COR-L47 (cell line): ENCODE measurements around the gene CRACR2B.
A peak's percentile ranks its signal among the peaks of the same experiment; 100 is the strongest.

Experiments used
- DNase-seq: peaks from one replicate; lab custom pipeline; 2025; lab: John Stamatoyannopoulos, UW

CRACR2B gene

DNA sequence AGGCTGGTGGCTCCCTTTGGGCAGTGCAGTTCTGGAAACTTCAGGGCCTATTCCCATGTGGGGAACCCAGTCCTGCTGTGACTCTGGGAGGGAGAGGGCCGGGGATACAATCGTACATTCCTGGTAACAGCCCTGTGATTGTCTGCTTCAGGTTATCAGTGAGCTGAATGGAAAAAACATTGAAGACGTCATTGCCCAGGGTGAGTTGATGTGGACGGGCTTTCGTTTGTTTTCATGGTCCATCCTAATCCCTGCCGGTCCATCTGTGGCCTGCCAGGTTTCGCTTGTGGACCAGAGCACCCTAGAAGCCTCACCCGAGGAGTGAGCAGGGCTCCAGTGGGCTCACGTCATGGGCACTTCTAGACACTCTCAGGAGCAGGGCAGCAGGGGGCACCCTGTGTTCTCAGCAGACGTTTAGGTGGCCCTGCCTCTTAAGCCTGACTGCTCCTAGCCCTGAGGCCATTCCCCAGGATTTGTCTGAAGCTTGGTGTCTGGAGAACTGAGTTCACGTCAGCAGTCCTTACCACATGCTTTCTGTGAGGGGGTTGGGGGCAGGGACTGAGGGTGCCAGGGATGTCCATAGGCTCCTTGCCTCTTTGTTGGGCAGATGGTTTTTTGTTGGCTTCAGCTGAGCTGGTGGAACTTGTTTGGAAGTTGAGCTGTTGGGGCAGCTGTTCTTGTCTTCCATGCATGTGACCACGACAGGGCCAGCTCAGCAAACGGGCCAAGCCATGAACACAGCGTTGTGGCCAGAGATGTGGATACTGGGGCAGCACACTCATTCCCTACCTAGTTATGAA is 16.1 kb upstream of the CRACR2B start:
- no peak for DNase-seq

- DNase-seq = no peak
Measured at GRCh38 chr11:812390-812789, 15.3 kb upstream of the CRACR2B start.

DNA sequence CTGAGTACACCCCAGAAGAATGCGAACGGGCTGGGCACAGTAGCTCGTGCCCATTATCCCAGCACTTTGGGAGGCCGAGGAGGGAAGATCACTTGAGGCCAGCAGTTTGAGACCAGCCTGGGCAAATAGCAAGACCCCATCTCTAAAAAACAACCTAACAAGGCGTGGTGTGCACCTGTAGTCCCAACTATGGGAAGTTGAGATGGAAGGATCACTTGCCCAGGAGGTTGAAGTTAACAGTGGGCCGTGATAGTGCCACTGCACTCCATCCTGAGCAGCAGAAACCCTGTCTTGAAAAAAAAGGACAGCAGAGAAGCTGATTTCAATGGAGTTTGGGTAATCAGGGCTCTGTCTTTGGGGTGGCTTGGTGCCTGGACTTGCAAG is 14.7 kb upstream of the CRACR2B start:
- no peak for DNase-seq

- no peak for DNase-seq
Measured at GRCh38 chr11:813456-814096, 14.1 kb upstream of the CRACR2B start.

GRCh38 chr11:815675-816432 is 11.9 kb upstream of the CRACR2B start:
- no peak for DNase-seq

DNA sequence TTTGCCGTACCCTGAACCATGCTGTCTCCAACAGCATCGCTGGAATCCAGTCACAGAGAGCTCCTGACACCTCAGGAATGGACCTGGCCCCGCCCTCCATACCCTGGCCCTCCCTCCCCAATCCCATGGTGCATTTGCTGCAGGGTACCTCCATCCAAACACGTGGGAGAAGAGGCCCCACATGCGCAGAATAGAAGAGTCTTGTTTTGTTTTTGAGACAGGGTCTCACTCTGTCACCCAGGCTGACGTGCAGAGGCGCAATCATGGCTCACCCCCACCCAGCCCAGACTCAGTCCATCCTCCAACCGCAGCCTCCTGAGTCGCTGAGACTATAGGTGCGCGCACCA is 11.3 kb upstream of the CRACR2B start:
- DNase-seq = no peak

GRCh38 chr11:818396-819128 is 9.2 kb upstream of the CRACR2B start, which contains the start of gene PNPLA2:
PNPLA2 (plus strand) TSS chr11:818914; CDS start chr11:819719, 805 bp downstream.
- DNase-seq = no peak

GRCh38 chr11:819129-819931 is 8.4 kb upstream of the CRACR2B start:
- DNase-seq = peak; percentile 92

GRCh38 chr11:819943-820649 is 7.6 kb upstream of the CRACR2B start:
- peak; percentile 82 for DNase-seq

DNA sequence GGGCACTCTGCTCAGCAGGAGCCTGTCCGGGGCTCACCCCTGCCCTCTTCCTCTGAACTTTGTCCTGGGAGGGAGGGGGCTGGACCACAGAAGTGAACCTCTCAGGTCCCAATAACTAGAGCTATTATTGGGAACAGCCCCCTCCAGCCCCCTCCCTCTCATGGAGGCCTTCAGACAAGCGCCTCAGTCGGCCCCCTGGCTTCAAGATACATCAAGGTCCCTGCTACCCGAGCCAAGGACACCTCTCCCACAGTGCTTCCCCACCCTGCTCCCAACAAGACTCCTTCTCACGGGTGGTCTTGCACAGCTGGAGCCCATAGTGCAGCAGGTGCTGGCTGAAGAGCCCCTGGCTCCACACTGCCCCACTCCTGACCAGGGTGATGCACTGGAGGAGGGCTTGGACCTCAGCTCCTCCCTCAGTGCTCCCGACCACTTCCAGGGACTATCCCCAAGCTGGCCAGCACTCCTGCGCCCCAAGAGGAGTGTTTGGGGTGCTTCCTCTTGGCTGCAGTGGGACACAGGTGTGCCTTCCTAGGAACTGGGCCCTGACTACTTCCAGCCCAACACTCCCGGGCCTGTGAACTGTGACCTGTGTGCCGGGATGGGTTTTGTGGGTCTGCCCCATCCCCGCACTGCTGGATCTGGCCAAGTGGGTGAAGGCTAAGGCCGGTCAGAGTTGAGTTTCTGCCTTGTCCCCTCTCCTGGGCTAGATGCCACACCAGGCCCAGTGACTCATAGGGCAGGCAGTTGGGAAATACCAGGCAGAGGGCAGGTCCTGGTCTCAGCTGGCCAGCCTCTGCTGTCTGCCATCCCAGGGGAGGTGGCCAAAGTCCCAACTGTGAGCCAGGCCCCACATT is 6.8 kb upstream of the CRACR2B start:
- DNase-seq = no peak

- DNase-seq = no peak
Measured at GRCh38 chr11:821512-822371, 6.0 kb upstream of the CRACR2B start.

- no peak for DNase-seq
Measured at GRCh38 chr11:823441-824291, 4.1 kb upstream of the CRACR2B start.

GRCh38 chr11:824292-824880 is 3.3 kb upstream of the CRACR2B start:
- DNase-seq = no peak

DNA sequence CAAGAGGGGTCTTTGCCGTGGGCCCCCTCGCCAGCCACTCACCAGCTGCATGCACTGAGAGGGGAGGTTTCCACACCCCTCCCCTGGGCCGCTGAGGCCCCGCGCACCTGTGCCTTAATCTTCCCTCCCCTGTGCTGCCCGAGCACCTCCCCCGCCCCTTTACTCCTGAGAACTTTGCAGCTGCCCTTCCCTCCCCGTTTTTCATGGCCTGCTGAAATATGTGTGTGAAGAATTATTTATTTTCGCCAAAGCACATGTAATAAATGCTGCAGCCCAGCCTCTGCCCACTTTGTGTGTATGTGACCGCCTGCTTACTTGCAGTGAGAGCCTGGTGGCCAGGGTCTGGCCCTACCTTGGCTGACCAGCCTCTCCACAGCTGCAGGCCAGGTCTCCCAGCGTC is 2.8 kb upstream of the CRACR2B start:
- no peak for DNase-seq

- no peak for DNase-seq
Measured at GRCh38 chr11:825366-826226, 2.1 kb upstream of the CRACR2B start.

- DNase-seq = no peak
Measured at GRCh38 chr11:826227-826621, 1.5 kb upstream of the CRACR2B start.

DNA sequence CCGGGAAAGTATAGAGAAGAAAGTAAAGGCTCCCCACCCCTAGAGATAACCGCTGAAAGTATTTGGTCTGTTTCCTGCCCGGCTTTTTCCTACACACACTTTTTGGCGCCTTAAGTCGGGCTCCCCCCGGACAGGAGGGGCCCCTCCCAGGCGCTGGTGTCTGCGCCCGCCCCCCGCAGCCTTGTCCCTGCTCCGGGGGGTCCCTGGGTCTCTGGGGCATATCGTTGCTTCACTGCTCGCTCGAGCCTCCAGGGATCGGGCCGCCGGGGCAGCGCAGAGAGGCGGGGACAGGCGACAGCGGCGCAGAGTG is 928 bp upstream of the CRACR2B start:
- DNase-seq = no peak
